HT1080 (cell line): Measurements from ENCODE around the gene OR4N2. TPM values are rescaled to one million over a fixed set of nuclear protein-coding genes. Genes with fewer than 3 reads are reported as not detected.
"Not testable (repeated sequence)": the region's sequence is repeated elsewhere in the genome, so short reads cannot be mapped to it uniquely, and the experiment has no call there.

Experiments
- DNase-seq: peaks from one replicate; pipeline ENCODE4 v3.0.0-alpha.2; 2015; ENCODE audit warnings: low read depth
- polyA plus RNA-seq, 2 experiments: library from polyadenylated mRNA; depleted of rRNA; stranded (reverse); fragments of >200 nt; gene quantifications; 2 replicates each; pipeline ENCODE4 v1.2.3, GENCODE V29; 2015
- total RNA-seq: library from RNA; depleted of rRNA; stranded (reverse); fragments of >200 nt; shearing (Covaris generic); gene quantifications from 2 replicates; pipeline ENCODE4 v1.2.3, GENCODE V29; 2014; rRNA removed

The OR4N2 gene
- total RNA-seq = not detected in 2 replicates
- not detected in 2 replicates for polyA plus RNA-seq (2015; cell fraction: cytosol; rRNA removed)
- polyA plus RNA-seq (2015; cell fraction: nucleus; rRNA removed) = not detected in 2 replicates

GRCh38 chr14:19803470-19803869, at the start of gene OR4N2:
Gene OR4N2, plus strand, starts transcription at chr14:19803770. Its CDS starts 23,679 bp downstream, at chr14:19827449.
- not testable (repeated sequence) for DNase-seq

GRCh38 chr14:19754172-19754571, 49.4 kb upstream of the OR4N2 start:
- DNase-seq = no peak

- not testable (repeated sequence) for DNase-seq
Observed at GRCh38 chr14:19771491-19771890, 32.1 kb upstream of the OR4N2 start.

GRCh38 chr14:19771895-19772430, 31.6 kb upstream of the OR4N2 start:
- DNase-seq = no peak

- DNase-seq = not testable (repeated sequence)
Observed at GRCh38 chr14:19772454-19772853, 31.1 kb upstream of the OR4N2 start.

GRCh38 chr14:19773204-19773603, 30.4 kb upstream of the OR4N2 start, which contains the start of gene OR4M1:
Gene OR4M1, plus strand, starts transcription at chr14:19773504. Its CDS starts 6,819 bp downstream, at chr14:19780323.
- DNase-seq = not testable (repeated sequence)

GRCh38 chr14:19775587-19775986, 28.0 kb upstream of the OR4N2 start:
- DNase-seq = no peak

- DNase-seq = not testable (repeated sequence)
Observed at GRCh38 chr14:19785848-19786247, 17.7 kb upstream of the OR4N2 start.

- DNase-seq = not testable (repeated sequence)
Observed at GRCh38 chr14:19787318-19787717, 16.3 kb upstream of the OR4N2 start.

GRCh38 chr14:19788150-19788549, 15.4 kb upstream of the OR4N2 start:
- DNase-seq = not testable (repeated sequence)

GRCh38 chr14:19796520-19797108, 7.0 kb upstream of the OR4N2 start:
- DNase-seq = peak; percentile 44

GRCh38 chr14:19799880-19800279, 3.7 kb upstream of the OR4N2 start:
- DNase-seq = no peak

- no peak for DNase-seq
Observed at GRCh38 chr14:19800282-19801117, 3.1 kb upstream of the OR4N2 start.

GRCh38 chr14:19801118-19801464, 2.5 kb upstream of the OR4N2 start:
- DNase-seq = no peak

GRCh38 chr14:19813171-19813920, 9.8 kb downstream of the OR4N2 start:
- peak; percentile 6 for DNase-seq

- DNase-seq = not testable (repeated sequence)
Observed at GRCh38 chr14:19819879-19820278, 16.3 kb downstream of the OR4N2 start.

- DNase-seq = not testable (repeated sequence)
Observed at GRCh38 chr14:19821016-19821415, 17.4 kb downstream of the OR4N2 start.

- DNase-seq = no peak
Observed at GRCh38 chr14:19823178-19823577, 19.6 kb downstream of the OR4N2 start.

- DNase-seq = peak; percentile 82
Observed at GRCh38 chr14:19823765-19824164, 20.2 kb downstream of the OR4N2 start.

- peak; percentile 3 for DNase-seq
Observed at GRCh38 chr14:19827626-19828244, 24.2 kb downstream of the OR4N2 start.

- DNase-seq = no peak
Observed at GRCh38 chr14:19828314-19828713, 24.7 kb downstream of the OR4N2 start.
